GM12872 (cell line): ENCODE data around the gene ITPRIPL1.

Experiments
- CTCF ChIP-seq: IDR thresholded peaks from 3 replicates; pipeline ENCODE4 v1.5.1; 2011; ENCODE audit warnings: low read depth, mild to moderate bottlenecking, low read length, moderate library complexity; ENCODE audit not compliant: insufficient read depth

The ITPRIPL1 gene

GRCh38 chr2:96316999-96317398, 8.1 kb upstream of the ITPRIPL1 start:
- no peak for TF ChIP-seq CTCF

GRCh38 chr2:96317584-96317997, 7.5 kb upstream of the ITPRIPL1 start:
- TF ChIP-seq CTCF = no peak

- no peak for TF ChIP-seq CTCF
These were observed 6.4 kb upstream of the ITPRIPL1 start for GRCh38 chr2:96318723-96319122.

GRCh38 chr2:96319396-96319795, 5.7 kb upstream of the ITPRIPL1 start:
- no peak for TF ChIP-seq CTCF

GRCh38 chr2:96320326-96320725, 4.8 kb upstream of the ITPRIPL1 start:
- TF ChIP-seq CTCF = no peak

- TF ChIP-seq CTCF = no peak
These were observed 4.1 kb upstream of the ITPRIPL1 start for GRCh38 chr2:96320728-96321622.

GRCh38 chr2:96323849-96324248, 1.3 kb upstream of the ITPRIPL1 start:
- no peak for TF ChIP-seq CTCF

GRCh38 chr2:96324721-96325040, 436 bp upstream of the ITPRIPL1 start:
- TF ChIP-seq CTCF = no peak
